GM12801 (cell line): Measurements from ENCODE around the gene IL10.

ENCODE experiments used
- TF ChIP-seq, protein P1 (sequence below): IDR thresholded peaks from one replicate; pipeline ENCODE4 v1.5.1; 2011; ENCODE audit warnings: control low read depth; ENCODE audit not compliant: insufficient read length; ENCODE audit errors: extremely low read depth

Gene IL10

DNA sequence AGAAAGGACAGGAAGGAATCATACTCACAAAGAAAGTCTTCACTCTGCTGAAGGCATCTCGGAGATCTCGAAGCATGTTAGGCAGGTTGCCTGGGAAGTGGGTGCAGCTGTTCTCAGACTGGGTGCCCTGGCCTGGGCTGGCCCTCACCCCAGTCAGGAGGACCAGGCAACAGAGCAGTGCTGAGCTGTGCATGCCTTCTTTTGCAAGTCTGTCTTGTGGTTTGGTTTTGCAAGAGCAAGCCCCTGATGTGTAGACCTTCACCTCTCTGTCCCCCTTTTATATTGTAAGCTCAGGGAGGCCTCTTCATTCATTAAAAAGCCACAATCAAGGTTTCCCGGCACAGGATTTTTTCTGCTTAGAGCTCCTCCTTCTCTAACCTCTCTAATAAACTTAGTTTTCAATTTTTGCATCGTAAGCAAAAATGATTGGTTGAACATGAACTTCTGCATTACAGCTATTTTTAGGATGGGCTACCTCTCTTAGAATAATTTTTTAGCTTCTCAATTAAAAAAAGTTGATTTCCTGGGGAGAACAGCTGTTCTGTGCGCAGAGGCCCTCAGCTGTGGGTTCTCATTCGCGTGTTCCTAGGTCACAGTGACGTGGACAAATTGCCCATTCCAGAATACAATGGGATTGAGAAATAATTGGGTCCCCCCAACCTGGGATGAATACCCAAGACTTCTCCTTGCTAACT, at the start of gene IL10:
Gene IL10 (minus strand): TSS at position 252 of the 695 bp plus-strand sequence. CDS start 59 bp downstream, at position 193.
- TF ChIP-seq, protein P1, sequence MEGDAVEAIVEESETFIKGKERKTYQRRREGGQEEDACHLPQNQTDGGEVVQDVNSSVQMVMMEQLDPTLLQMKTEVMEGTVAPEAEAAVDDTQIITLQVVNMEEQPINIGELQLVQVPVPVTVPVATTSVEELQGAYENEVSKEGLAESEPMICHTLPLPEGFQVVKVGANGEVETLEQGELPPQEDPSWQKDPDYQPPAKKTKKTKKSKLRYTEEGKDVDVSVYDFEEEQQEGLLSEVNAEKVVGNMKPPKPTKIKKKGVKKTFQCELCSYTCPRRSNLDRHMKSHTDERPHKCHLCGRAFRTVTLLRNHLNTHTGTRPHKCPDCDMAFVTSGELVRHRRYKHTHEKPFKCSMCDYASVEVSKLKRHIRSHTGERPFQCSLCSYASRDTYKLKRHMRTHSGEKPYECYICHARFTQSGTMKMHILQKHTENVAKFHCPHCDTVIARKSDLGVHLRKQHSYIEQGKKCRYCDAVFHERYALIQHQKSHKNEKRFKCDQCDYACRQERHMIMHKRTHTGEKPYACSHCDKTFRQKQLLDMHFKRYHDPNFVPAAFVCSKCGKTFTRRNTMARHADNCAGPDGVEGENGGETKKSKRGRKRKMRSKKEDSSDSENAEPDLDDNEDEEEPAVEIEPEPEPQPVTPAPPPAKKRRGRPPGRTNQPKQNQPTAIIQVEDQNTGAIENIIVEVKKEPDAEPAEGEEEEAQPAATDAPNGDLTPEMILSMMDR = no peak

DNA sequence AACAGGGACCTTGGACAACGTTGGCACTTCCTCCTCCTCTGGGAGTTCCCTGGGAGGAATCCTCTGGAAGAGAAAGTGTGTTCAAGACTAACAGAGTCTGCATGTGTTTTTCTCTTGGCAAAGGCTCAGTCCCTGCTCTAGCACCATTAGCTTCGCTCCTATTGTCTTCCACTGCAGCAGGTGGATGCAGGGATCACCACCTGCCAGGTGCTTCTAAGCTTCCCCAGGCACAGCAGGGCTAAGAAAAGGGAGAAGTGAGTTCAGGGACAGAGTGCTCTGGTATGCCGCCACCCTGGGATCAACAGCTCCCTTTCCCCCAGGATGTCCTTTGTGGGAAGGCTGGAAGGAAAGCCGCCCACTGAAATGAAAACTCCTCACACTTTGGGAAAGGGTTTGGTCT, 49.2 kb upstream of the IL10 start:
- TF ChIP-seq, protein P1 = no peak

DNA sequence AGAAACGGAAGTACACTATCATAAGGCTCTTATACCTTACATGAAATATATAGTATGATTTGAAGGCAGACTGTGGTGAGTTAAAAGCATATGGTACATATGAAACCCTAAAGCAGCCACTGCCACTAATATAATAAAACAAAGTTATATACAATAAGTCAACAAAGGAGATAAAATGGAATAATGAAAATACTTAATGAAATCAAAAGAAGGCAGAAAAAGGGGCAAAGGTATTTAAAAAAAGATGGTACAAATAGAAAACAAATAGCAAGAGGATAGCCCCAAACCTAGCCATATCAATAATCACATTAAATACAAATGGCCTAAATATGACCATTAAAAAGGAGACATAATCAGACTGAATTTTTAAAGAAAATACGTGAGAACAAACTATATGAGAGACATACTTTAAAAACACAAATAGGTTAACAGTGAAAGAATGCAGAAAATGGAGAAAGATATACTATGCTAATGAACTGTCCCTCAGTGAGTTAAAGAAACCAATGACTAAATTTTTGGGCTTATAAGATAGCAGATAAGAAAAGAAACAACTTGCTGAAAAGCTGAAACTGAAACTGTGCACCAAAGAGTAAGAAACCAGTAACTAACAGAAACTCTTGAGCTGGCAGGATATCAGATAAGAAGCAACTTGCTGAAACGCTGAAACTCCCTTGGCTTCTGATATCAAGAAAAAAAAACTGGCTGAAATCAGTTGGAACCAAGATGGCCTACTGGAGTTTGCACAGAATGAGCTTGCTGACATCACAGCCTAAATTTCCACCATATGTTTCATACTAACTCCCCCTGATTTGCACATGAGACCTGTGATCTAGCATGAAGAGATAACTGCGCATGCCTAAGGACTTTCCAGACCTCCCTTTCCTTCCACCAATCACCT, 44.3 kb upstream of the IL10 start:
- TF ChIP-seq, protein P1 = no peak

DNA sequence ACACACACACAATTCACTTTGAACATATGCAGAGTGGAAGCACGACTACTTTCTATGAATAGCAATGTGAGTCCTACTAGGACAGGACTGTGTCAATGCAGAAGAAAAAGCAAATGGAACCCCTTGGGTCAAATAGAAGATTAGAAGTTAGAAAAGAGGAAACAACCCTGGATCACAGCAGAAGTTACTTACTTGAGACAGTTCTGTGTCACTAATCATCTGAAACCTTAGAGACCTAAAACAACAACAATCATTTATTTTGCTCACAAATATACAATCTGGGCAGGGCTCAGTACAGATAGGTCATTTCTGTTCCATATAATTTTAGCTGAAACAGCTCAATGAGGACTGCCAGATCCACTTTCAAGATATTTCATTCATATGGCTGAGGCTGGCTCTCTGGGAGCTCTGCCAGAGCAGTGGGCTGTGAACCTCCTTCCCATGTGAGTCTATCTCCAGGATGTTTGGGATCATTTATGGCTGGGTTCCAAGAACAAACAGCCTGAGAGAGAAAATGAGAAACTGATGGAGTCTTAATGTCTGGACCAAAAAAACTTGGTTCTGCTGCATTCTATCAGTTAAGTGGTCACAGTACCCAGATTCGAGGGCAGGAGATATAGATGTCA, 42.5 kb upstream of the IL10 start:
- TF ChIP-seq, protein P1 = no peak

DNA sequence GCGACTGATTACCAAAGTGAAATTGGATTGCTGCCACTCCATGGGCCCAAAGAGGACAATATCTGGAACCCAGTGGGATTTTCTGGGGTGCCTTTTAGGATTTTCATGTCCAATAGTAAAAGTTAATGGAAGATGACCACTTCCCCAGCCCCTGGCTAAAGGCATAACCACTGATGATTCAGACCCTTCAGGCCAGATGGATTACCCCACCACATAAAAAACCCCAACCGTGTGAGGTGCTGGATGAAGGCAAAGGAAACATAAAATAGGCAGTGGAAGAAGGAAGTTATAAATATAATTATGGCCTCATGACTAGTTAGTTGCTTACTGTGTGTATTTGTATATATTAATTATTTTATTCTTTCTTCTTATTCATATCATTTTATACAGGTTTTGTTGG, 40.2 kb upstream of the IL10 start:
- TF ChIP-seq, protein P1 = no peak

DNA sequence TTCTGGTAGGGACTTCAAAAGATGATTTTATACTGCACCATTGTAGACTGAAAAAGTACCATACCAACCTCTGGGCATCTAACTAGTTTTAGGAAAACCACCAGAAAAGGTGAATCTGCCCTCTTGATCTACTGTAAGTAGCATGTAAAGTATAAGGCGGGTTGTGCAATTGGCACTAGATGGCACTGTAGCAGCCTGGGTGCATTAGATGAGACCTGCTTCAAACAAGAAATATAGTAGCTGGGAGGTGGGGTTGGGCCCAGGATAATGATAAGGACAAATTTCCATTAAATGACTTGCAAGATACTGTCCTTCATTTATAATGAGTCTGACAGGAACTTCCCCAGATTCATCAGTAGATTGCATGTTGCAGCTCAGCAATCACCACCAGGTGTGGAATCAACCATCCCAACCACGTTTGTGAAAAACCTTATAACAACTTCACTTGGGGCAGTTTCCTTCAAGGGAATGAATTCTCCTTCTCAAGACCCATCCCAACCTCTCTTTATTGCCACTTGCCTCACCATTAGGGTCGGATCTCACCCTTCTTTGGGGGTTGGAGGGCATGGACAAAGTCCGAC, 37.3 kb upstream of the IL10 start:
- TF ChIP-seq, protein P1 = no peak

GRCh38 chr1:206808615-206809014, 36.3 kb upstream of the IL10 start:
- TF ChIP-seq, protein P1 = no peak
